Measurements from ENCODE around the gene LHFPL6.

DNA sequence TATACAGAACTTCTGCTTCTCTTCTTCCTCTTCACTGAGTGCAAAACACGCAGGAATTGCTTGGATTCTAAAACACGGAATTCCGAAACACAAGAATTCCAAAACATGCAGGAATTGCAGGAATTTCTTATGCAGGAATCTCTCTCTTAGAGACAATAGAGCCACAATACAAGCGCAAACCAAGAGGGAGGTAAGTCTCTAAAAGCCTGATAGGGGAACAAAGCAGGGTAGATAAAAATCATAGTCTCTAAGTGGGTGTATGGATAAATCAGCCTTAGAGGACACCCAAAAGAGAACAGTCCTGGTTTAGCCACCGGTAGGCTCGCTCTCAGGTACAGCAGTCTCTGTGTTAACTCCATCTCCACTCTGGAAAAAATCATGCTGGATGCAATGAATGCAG lies 112.9 kb downstream of the LHFPL6 start:
- TF ChIP-seq, protein P1, sequence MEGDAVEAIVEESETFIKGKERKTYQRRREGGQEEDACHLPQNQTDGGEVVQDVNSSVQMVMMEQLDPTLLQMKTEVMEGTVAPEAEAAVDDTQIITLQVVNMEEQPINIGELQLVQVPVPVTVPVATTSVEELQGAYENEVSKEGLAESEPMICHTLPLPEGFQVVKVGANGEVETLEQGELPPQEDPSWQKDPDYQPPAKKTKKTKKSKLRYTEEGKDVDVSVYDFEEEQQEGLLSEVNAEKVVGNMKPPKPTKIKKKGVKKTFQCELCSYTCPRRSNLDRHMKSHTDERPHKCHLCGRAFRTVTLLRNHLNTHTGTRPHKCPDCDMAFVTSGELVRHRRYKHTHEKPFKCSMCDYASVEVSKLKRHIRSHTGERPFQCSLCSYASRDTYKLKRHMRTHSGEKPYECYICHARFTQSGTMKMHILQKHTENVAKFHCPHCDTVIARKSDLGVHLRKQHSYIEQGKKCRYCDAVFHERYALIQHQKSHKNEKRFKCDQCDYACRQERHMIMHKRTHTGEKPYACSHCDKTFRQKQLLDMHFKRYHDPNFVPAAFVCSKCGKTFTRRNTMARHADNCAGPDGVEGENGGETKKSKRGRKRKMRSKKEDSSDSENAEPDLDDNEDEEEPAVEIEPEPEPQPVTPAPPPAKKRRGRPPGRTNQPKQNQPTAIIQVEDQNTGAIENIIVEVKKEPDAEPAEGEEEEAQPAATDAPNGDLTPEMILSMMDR (IDR thresholded peaks at IDR 0.05 in 2 of 3, conservative IDR thresholded peaks at IDR 0.05 in 1 of 3; ENCODE audit: insufficient read depth in 2 of 3, low read depth in 1 of 3, low read length in 3 of 3) = no peak
- TF ChIP-seq GABPA (tag; conservative IDR thresholded peaks at IDR 0.05; ENCODE audit: low read depth) (no peak), EP300 (IDR thresholded peaks at IDR 0.05; ENCODE audit: low read length) (no peak), ESRRA (IDR thresholded peaks at IDR 0.05; ENCODE audit: borderline replicate concordance, low read depth) (no peak), RBM22 (IDR thresholded peaks at IDR 0.05; ENCODE audit: low read depth, low read length, poor library complexity, severe bottlenecking) (no peak)
- TF ChIP-seq, protein P2, sequence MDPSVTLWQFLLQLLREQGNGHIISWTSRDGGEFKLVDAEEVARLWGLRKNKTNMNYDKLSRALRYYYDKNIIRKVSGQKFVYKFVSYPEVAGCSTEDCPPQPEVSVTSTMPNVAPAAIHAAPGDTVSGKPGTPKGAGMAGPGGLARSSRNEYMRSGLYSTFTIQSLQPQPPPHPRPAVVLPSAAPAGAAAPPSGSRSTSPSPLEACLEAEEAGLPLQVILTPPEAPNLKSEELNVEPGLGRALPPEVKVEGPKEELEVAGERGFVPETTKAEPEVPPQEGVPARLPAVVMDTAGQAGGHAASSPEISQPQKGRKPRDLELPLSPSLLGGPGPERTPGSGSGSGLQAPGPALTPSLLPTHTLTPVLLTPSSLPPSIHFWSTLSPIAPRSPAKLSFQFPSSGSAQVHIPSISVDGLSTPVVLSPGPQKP (CRISPR knock-in tag; IDR thresholded peaks at IDR 0.05) = no peak
- TF ChIP-seq, protein P3, sequence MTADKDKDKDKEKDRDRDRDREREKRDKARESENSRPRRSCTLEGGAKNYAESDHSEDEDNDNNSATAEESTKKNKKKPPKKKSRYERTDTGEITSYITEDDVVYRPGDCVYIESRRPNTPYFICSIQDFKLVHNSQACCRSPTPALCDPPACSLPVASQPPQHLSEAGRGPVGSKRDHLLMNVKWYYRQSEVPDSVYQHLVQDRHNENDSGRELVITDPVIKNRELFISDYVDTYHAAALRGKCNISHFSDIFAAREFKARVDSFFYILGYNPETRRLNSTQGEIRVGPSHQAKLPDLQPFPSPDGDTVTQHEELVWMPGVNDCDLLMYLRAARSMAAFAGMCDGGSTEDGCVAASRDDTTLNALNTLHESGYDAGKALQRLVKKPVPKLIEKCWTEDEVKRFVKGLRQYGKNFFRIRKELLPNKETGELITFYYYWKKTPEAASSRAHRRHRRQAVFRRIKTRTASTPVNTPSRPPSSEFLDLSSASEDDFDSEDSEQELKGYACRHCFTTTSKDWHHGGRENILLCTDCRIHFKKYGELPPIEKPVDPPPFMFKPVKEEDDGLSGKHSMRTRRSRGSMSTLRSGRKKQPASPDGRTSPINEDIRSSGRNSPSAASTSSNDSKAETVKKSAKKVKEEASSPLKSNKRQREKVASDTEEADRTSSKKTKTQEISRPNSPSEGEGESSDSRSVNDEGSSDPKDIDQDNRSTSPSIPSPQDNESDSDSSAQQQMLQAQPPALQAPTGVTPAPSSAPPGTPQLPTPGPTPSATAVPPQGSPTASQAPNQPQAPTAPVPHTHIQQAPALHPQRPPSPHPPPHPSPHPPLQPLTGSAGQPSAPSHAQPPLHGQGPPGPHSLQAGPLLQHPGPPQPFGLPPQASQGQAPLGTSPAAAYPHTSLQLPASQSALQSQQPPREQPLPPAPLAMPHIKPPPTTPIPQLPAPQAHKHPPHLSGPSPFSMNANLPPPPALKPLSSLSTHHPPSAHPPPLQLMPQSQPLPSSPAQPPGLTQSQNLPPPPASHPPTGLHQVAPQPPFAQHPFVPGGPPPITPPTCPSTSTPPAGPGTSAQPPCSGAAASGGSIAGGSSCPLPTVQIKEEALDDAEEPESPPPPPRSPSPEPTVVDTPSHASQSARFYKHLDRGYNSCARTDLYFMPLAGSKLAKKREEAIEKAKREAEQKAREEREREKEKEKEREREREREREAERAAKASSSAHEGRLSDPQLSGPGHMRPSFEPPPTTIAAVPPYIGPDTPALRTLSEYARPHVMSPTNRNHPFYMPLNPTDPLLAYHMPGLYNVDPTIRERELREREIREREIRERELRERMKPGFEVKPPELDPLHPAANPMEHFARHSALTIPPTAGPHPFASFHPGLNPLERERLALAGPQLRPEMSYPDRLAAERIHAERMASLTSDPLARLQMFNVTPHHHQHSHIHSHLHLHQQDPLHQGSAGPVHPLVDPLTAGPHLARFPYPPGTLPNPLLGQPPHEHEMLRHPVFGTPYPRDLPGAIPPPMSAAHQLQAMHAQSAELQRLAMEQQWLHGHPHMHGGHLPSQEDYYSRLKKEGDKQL (CRISPR knock-in tag; IDR thresholded peaks at IDR 0.05; ENCODE audit: borderline replicate concordance) = no peak
- TF ChIP-seq, protein P4, sequence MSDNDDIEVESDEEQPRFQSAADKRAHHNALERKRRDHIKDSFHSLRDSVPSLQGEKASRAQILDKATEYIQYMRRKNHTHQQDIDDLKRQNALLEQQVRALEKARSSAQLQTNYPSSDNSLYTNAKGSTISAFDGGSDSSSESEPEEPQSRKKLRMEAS (CRISPR knock-in tag; IDR thresholded peaks at IDR 0.05) = no peak
